HepG2 (cell line): ENCODE measurements around the gene BRD3. TPM values are rescaled to one million over a fixed set of nuclear protein-coding genes. Genes with fewer than 3 reads are reported as not detected.

ENCODE experiments used
- EHMT2 ChIP-seq: fragments of 200-600 bp; sonication (generic); IDR thresholded peaks from 2 replicates; pipeline ENCODE4 v1.7.0; 2017; ENCODE audit warnings: antibody characterized with exemption, low read depth, low read length, borderline replicate concordance
- HNF4A ChIP-seq: sonication (generic); formaldehyde crosslinking; IDR thresholded peaks from 2 replicates; pipeline ENCODE4 v1.4.0; 2020; ENCODE audit warnings: missing genetic modification reagents
- KMT2B ChIP-seq: IDR thresholded peaks from 2 replicates; pipeline ENCODE4 v1.6.1; 2016; ENCODE audit warnings: missing genetic modification reagents, missing compliant biosample characterization
- LRRFIP1 ChIP-seq: sonication (generic); formaldehyde crosslinking; conservative IDR thresholded peaks from 2 replicates; pipeline ENCODE4 v1.4.0; 2020; ENCODE audit warnings: missing genetic modification reagents
- MED13 ChIP-seq: sonication (generic); formaldehyde crosslinking; IDR thresholded peaks from 2 replicates; pipeline ENCODE4 v1.5.0; 2020; ENCODE audit warnings: missing genetic modification reagents
- MLX ChIP-seq: IDR thresholded peaks from 2 replicates; pipeline ENCODE4 v1.6.1; 2016
- NBN ChIP-seq: fragments of 450-650 bp; conservative IDR thresholded peaks from 2 replicates; pipeline ENCODE4 v1.6.1; 2017
- NR1H2 ChIP-seq: sonication (generic); formaldehyde crosslinking; IDR thresholded peaks from 2 replicates; pipeline ENCODE4 v1.8.1; 2022; ENCODE audit warnings: low read depth, missing genetic modification reagents, borderline replicate concordance
- PAF1 ChIP-seq: IDR thresholded peaks from 2 replicates; pipeline ENCODE4 v1.6.1; 2016; ENCODE audit warnings: missing genetic modification reagents, missing compliant biosample characterization
- POLR2AphosphoS5 ChIP-seq: IDR thresholded peaks from 2 replicates; pipeline ENCODE4 v1.6.1; 2012; ENCODE audit warnings: low read depth, low read length
- RARG ChIP-seq: sonication (generic); formaldehyde crosslinking; IDR thresholded peaks from 2 replicates; pipeline ENCODE4 v1.4.0; 2020; ENCODE audit warnings: low read depth, mild to moderate bottlenecking, missing genetic modification reagents
- THAP8 ChIP-seq: sonication (generic); formaldehyde crosslinking; IDR thresholded peaks from 2 replicates; pipeline ENCODE4 v1.5.1; 2020; ENCODE audit warnings: missing genetic modification reagents, mild to moderate bottlenecking, borderline replicate concordance
- ZBTB8A ChIP-seq: sonication (generic); formaldehyde crosslinking; IDR thresholded peaks from 2 replicates; pipeline ENCODE4 v1.4.0; 2020; ENCODE audit warnings: mild to moderate bottlenecking, low read depth, missing genetic modification reagents, borderline replicate concordance
- ZNF121 ChIP-seq: sonication (generic); formaldehyde crosslinking; IDR thresholded peaks from 2 replicates; pipeline ENCODE4 v1.5.0; 2020; ENCODE audit warnings: mild to moderate bottlenecking, missing genetic modification reagents
- ZNF263 ChIP-seq: sonication (generic); formaldehyde crosslinking; IDR thresholded peaks from 2 replicates; pipeline ENCODE4 v1.4.0; 2020; ENCODE audit warnings: missing genetic modification reagents
- ZNF687 ChIP-seq: sonication (generic); formaldehyde crosslinking; IDR thresholded peaks from 2 replicates; pipeline ENCODE4 v1.5.1; 2020; ENCODE audit warnings: mild to moderate bottlenecking, missing genetic modification reagents, moderate library complexity
- ZNF891 ChIP-seq: sonication (generic); formaldehyde crosslinking; IDR thresholded peaks from 2 replicates; pipeline ENCODE4 v1.5.0; 2020; ENCODE audit warnings: mild to moderate bottlenecking, missing genetic modification reagents
- polyA plus RNA-seq, 8 experiments: library from polyadenylated mRNA; depleted of rRNA in 3 of 8; stranded (reverse) in 7 of 8; unstranded in 1 of 8; fragments of >200 nt; fragmentation: Illumina TruSeq in 4 of 8; extraction: Trizol in 4 of 8; gene quantifications; 2 replicates each; pipeline versions ENCODE4 v1.2.1 to v1.2.3, GENCODE V29; 2011 to 2016; ENCODE audit warnings: low read depth in 4 of 8, missing spikeins in 1 of 8, mixed read lengths in 1 of 8; ENCODE audit not compliant: insufficient read depth in 1 of 8
- total RNA-seq, 5 experiments: library from RNA; depleted of rRNA; stranded (reverse); fragments of >200 nt; fragmentation: Illumina TruSeq; extraction: Trizol; gene quantifications; 2 replicates each; pipeline ENCODE4 v1.2.3, GENCODE V29; 2016; ENCODE audit warnings: low read depth in 1 of 5

BRD3 gene
- total and polyA plus RNA-seq, 2 of the 13 experiments (the other 11 are each of a cell fraction or from before 2014, with no cell fraction given) = 5.9 to 12.9 TPM

GRCh38 chr9:134057751-134058701 is 9.8 kb downstream of the BRD3 start (continued):
- TF ChIP-seq THAP8 (CRISPR knock-in tag) (no peak), MLX (CRISPR knock-in tag) (peak; percentile 94), POLR2AphosphoS5 (no peak; the same call in 1 of the 2 replicates), ZNF891 (CRISPR knock-in tag) (no peak; the same call in 1 of the 2 replicates), ZNF687 (CRISPR knock-in tag) (peak; percentile 99), ZNF121 (0 out of 2 replicates have a peak, but pooled peaks have one; percentile 24), ZBTB8A (no peak), LRRFIP1 (CRISPR knock-in tag) (no peak), NR1H2 (CRISPR knock-in tag) (no peak), MED13 (no peak), NBN (no peak), RARG (CRISPR knock-in tag) (no peak), ZNF263 (CRISPR knock-in tag) (peak; percentile 73), EHMT2 (no peak), KMT2B (peak; percentile 24; the same call in 1 of the 2 replicates), PAF1 (no peak; the same call in 1 of the 2 replicates), HNF4A (CRISPR knock-in tag) (peak; percentile 50)
